Stimulated activated CD4-positive, alpha-beta T cell treated with anti-CD3 and anti-CD28 coated beads, Interleukin-1b, Interleukin-23, amount 100 ng/mL, for 48 hours (primary cell): ENCODE results near the gene ANGPTL4.
A peak's percentile ranks its signal among the peaks of the same experiment; 100 is the strongest.
"Not testable (repeated sequence)": the region's sequence is repeated elsewhere in the genome, so short reads cannot be mapped to it uniquely, and the experiment has no call there.

Experiments used
- DNase-seq: peaks from one replicate; pipeline ENCODE4 v3.0.0-alpha.2; 2020

Gene ANGPTL4

DNA sequence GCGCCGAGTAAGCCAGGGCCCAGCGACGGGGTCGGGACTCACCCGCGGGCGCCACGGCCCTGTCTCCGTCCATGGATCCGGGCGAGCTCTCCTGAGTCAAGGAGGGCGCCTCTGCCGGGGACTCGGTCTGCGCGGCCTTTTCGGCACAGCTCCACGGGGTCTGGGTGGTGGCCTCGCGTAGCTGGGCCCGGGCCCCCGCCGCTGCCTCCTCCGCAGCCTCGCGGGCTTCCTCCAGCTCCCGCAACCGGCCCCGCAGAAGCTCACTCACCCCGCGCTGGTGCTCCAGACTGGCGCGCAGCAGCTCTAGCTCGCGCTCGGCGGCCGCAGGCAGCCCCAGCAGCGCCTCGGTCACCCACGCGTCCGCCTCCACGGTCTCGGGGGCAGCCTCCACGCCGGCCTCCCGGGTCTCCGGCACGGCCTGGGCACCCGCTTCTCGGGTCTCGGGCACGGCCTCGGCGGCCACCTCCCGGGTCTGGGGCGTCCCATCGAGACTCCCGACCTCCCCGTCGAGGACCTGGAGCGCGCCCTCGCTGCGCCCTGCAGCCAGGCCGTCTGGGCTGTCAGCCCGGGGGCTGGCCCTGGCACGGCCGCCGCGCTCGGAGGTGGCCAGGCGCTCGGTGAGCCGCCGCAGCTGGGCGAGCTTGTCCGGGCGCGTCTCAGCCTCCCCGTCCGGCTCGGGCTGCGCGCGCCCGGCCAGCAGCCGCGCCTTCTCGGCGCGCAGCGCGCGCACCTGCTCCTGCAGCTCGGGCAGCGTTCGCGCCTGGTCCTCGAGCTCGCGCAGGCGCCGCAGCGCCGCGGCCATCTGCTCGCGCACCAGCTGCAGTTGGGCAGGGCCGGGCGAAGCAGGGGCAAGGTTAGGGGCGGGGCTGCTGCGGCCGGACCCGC lies 29.3 kb upstream of the ANGPTL4 start:
- peak; percentile 33 for DNase-seq

- no peak for DNase-seq
These were observed 28.4 kb upstream of the ANGPTL4 start for GRCh38 chr19:8335343-8336071.

DNA sequence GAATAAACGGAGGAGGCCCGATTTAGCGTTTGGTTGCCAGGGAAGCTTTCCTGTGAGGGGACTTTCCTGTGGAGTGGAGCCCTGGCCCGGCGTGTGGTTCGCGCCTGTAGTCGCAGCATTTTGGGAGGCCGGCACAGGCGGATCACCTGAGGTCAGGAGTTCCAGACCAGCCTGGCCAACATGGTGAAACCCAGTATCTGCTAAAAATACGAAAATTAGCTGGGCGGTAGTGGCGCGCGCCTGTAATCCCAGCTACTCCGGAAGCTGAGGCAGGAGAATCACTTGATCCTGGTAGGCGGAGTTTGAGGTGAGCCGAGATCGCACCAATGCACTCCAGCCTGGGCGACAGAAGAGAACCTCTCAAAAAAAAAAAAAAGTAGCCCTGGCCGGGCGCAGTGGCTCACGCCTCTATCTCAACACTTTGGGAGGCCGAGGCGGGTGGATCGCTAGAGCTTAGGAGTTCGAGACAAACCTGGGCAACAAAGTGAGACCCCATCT lies 27.8 kb upstream of the ANGPTL4 start:
- DNase-seq = no peak

- DNase-seq = no peak
These were observed 27.3 kb upstream of the ANGPTL4 start for GRCh38 chr19:8336660-8337059.

DNA sequence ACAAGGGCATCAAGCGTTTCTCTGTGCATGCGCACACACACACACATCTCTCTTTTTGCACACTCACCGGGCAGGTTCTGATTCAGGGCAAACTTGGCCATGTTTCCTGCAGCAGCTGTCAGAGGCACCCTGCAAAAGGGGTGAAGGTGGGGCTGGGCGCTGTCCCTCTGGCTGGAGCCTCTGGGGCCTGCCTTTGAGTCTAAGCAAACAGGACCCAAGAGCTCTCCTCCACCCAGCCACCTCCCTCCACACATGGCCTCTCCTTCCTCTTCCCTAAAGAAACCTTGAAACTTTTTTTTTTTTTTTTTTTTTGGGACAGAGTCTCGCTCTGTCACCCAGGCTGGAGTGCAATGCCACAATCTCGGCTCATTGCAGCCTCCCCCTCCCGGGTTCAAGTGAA lies 26.2 kb upstream of the ANGPTL4 start:
- DNase-seq = no peak

- no peak for DNase-seq
These were observed 25.1 kb upstream of the ANGPTL4 start for GRCh38 chr19:8338835-8339234.

- DNase-seq = no peak
These were observed 23.4 kb upstream of the ANGPTL4 start for GRCh38 chr19:8340341-8341096.

DNA sequence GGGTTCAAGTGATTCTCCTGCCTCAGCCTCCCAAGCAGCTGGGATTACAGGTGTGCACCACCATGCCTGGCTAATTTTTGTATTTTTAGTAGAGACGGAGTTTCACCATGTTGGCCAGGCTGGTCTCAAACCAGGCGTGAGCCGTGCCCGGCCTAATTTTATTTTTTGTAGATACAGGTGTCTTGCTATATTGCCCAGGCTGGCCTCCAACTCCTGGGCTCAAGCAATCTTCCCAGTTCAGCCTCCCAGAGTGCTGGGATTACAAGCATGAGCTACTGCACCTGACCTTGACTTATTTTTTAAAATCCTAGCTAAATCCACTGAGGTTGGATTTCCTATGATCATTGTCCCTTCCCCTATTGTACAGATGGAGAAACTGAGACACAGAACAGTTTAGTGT lies 22.5 kb upstream of the ANGPTL4 start:
- DNase-seq = not testable (repeated sequence)

DNA sequence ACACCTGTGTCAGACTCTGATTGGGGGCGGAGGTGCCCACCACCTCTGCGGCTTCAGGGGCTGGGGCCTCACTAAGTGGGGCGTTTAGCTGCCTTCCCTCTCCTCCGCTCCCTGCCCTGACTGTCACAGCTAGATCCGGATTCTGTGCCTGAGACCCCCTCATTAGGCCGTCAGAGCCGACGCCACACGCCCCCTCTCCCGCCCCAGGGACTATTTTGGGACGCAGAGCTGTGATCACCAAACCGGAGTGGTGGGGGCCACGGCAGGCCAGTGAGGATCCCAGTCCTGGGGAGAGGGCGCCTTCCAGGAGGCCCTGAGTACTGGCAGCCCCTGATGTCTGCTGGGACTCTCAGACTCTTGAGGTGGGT lies 21.7 kb upstream of the ANGPTL4 start:
- no peak for DNase-seq

- DNase-seq = peak; percentile 94
These were observed 21.1 kb upstream of the ANGPTL4 start, which contains the start of gene KANK3 for GRCh38 chr19:8342684-8343482. Gene KANK3 (minus strand): TSS chr19:8343262. CDS start chr19:8337828, 5,434 bp downstream.

GRCh38 chr19:8343483-8343844 lies 20.5 kb upstream of the ANGPTL4 start:
- DNase-seq = no peak

DNA sequence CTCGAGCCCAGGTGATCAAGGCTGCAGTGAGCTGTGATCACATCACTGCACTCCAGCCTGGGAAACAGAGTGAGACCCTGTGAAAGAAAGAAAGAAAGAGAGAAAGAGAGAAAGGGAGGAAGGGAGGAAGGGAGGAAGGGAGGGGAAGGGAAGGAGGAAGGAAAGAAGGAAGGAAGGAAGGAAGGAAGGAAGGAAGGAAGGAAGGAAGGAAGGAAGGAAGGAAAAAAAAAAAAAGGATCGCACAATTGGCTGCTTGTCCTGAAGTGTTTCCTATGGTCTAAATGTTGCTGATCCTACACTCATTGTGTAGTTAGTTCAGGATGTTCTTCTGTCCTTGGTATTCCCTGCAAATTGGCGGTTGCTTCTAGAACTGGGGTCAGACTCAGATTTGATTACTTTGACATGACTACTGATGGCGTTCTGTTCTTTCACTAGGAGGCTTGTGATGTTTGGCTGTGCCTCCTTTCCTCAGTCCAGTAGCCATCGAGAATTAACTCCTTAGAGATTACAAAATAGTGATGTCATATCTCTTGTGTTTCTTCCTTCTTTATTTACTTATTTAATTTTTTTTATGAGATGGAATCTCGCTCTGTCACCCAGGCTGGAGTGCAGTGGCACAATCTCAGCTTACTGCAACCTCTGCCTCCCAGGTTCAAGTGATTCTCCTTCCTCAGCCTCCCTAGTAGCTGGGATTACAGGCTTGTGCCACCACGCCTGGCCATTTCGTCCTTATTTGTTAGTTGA lies 14.2 kb upstream of the ANGPTL4 start:
- DNase-seq = not testable (repeated sequence)

- DNase-seq = no peak
These were observed 11.7 kb upstream of the ANGPTL4 start for GRCh38 chr19:8352134-8352827.

DNA sequence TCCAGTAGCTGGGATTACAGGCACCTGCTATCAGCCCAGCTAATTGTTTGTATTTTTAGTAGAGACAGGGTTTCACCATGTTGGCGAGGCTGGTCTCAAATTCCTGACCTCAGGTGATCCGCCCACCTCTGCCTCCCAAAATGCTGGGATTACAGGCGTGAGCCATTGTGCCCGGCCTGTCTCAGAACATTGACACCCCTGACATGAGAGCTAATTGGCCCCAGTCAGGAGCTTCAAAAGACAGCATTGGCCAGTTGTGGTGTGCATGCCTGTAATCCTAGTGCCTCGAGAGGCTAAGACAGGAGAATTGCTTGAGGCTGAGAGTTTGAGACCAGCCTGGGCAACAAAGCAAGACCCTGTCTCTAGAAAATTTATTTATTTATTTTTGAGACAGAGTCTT lies 11.1 kb upstream of the ANGPTL4 start:
- DNase-seq = not testable (repeated sequence)

- DNase-seq = no peak
These were observed 8.1 kb upstream of the ANGPTL4 start for GRCh38 chr19:8355631-8356402.

GRCh38 chr19:8357007-8357521 lies 6.9 kb upstream of the ANGPTL4 start:
- no peak for DNase-seq

DNA sequence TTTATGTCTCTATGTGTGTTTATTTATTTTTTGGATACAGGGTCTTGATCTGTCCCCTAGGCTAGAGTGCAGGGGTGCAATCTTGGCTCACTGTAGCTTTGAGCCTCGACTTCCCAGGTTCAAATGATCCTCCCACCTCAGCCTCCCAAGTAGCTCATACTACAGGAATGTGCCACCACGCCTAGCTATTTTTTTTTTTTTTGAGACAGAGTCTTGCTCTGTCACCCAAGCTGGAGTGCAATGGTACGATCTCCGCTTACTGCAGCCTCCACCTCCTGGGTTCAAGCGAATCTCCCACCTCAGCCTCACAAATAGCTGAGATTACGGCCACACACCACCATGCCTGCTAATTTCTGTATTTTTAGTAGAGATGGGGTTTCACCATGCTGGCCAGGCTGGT lies 5.0 kb upstream of the ANGPTL4 start:
- no peak for DNase-seq

- no peak for DNase-seq
These were observed 3.8 kb upstream of the ANGPTL4 start for GRCh38 chr19:8360196-8360595.

DNA sequence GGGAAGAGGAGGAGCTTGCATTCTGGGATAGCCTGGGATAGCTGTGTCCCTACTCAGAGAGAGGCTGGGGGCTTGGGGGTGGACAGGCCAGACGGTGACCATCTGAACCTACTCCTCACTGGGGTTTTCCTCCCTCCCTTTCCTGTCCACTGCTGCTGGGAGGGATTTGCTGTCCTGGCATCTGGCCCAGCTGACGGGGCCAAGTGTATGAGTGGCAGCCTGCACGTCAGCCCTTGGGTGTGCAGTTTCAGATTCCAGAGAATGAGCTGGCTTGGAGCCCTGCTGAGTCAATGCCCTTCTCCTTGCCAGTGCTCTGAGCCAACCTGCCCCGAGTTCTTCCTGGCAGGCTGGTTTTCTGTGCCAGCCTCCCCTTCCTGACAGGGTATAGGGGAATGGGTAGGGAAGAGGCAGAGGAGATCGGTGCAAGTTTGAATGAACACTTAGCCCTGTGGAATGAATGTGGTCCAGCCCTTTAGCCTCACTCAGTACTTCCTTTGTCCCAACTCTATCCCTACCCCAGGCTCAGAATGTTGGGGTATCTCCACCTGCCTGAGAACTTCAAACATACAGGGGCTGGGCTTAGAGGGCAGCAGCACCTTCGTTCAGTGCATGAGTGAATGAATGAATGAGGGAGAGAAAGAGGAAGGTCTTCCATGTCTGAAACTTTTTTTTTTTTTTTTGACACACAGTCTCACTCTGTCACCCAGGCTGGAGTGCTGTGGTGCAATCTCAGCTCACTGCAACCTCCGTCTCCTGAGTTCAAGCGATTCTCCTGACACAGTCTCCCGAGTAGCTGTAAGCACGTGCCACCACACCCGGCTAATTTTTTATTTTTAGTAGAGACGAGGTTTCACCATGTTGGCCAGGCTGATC lies 1.8 kb upstream of the ANGPTL4 start:
- DNase-seq = peak; percentile 54
